ENCODE results near the gene ZNF738.

The ZNF738 gene

GRCh38 chr19:21423057-21424041 is 64.5 kb downstream of the ZNF738 start:
- no peak for DNase-seq
